SU-DHL-6 (cell line): ENCODE results near the gene CPNE4.

Experiments used
- H2AFZ ChIP-seq: fragments of 200-600 bp; sonication (generic); 2 replicates; pipeline ENCODE4 v1.6.1; 2014; ENCODE audit warnings: low read depth, mild to moderate bottlenecking, moderate library complexity, mixed read lengths, antibody characterized with exemption, low read length; ENCODE audit not compliant: severe bottlenecking
- H3F3A ChIP-seq: fragments of 200-600 bp; shearing (Covaris generic); 2 replicates; pipeline ENCODE4 v1.6.0; 2016; ENCODE audit warnings: antibody characterized with exemption, mild to moderate bottlenecking; ENCODE audit not compliant: insufficient read depth
- H3K27ac ChIP-seq: fragments of 200-600 bp; sonication (generic); 2 replicates; pipeline ENCODE4 v1.5.1; 2016; ENCODE audit warnings: low read depth, mild to moderate bottlenecking, low read length, moderate library complexity, mixed read lengths
- H3K27me3 ChIP-seq: fragments of 200-600 bp; sonication (generic), shearing (Covaris generic); 2 replicates; pipeline ENCODE4 v1.6.0; 2014; ENCODE audit warnings: mild to moderate bottlenecking, low read length
- H3K36me3 ChIP-seq: fragments of 200-600 bp; sonication (generic); 2 replicates; pipeline ENCODE4 v1.6.1; 2014; ENCODE audit warnings: mild to moderate bottlenecking, low read length, mixed read lengths
- H3K4me2 ChIP-seq: fragments of 300-600, 200-600 bp; shearing (Covaris generic), sonication (generic); 2 replicates; pipeline ENCODE4 v1.6.0; 2014; ENCODE audit warnings: low read length, low read depth, mild to moderate bottlenecking; ENCODE audit not compliant: poor library complexity, severe bottlenecking
- H3K4me3 ChIP-seq: fragments of 200-600 bp; sonication (generic); 2 replicates; pipeline ENCODE4 v1.5.1; 2014; ENCODE audit warnings: antibody characterized with exemption, low read length, mild to moderate bottlenecking, mixed read lengths; ENCODE audit not compliant: insufficient read depth, poor library complexity, severe bottlenecking
- H3K79me2 ChIP-seq: fragments of 200-600 bp; sonication (generic); 2 replicates; pipeline ENCODE4 v1.6.1; 2014; ENCODE audit warnings: mild to moderate bottlenecking, low read length, moderate library complexity; ENCODE audit not compliant: insufficient read depth
- H3K9ac ChIP-seq: fragments of 200-600 bp; sonication (generic); 2 replicates; pipeline ENCODE4 v1.7.0; 2014; ENCODE audit warnings: mild to moderate bottlenecking, low read length
- H3K9me2 ChIP-seq: fragments of 200-600 bp; sonication (generic); replicated peaks from 2 replicates; pipeline ENCODE4 v1.6.1; 2014; ENCODE audit warnings: low read length; ENCODE audit not compliant: insufficient read depth
- H3K9me3 ChIP-seq: fragments of 200-600 bp; sonication (generic); 2 replicates; pipeline ENCODE4 v1.6.1; 2014; ENCODE audit warnings: low read length, mixed read lengths; ENCODE audit not compliant: insufficient read depth
- H4K20me1 ChIP-seq: fragments of 200-600 bp; sonication (generic); 2 replicates; pipeline ENCODE4 v1.6.1; 2014; ENCODE audit warnings: low read depth, mild to moderate bottlenecking, antibody characterized with exemption, low read length, moderate library complexity, mixed read lengths
- EZH2phosphoT487 ChIP-seq: fragments of 200-600 bp; sonication (generic), shearing (Covaris generic); conservative IDR thresholded peaks from 2 replicates; pipeline ENCODE4 v1.6.1; 2018; ENCODE audit warnings: mild to moderate bottlenecking, antibody characterized with exemption, low read length, moderate library complexity, mixed read lengths
- TF ChIP-seq, protein P1 (sequence below): fragments of 200-600 bp; sonication (generic); IDR thresholded peaks from one replicate; pipeline ENCODE4 v1.5.1; 2017; ENCODE audit warnings: antibody characterized with exemption, mild to moderate bottlenecking, low read length, moderate library complexity; ENCODE audit not compliant: insufficient read depth, poor library complexity, severe bottlenecking

Gene CPNE4

DNA sequence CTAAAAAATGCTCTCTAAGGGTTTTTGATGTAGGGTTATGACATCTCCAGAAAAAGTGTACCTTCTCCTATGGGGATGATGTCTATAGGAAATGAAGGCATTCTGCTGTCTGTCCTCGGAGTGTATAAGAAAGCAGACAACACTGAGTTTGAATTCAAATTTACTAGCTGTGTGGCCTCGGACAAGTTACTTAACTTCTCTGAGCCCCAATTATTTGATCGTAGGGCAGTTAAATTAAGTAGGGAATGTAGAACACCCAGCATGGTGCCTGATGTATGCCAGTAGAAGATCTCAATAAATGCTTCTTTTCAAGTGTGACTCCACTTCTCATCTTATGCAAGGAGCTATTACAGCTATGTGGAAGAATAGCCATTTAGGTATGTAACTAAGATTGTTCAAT lies 184.6 kb downstream of the CPNE4 start:
- Histone ChIP-seq H3K9me2 (0 out of 2 replicates have a peak, but pooled peaks cover 3% of the 10 kb centered on the region), H3K27ac (no peak overlapping the region), H3K79me2 (no peaks in the 10 kb centered on the region), H3K36me3 (no peaks in the 10 kb centered on the region), H4K20me1 (no peaks in the 10 kb centered on the region), H3K4me2 (no peak overlapping the region), H3K9me3 (no peaks in the 10 kb centered on the region), H3K9ac (no peak overlapping the region), H2AFZ (no peak overlapping the region), H3F3A (no peaks in the 10 kb centered on the region), H3K4me3 (no peak overlapping the region), H3K27me3 (no peaks in the 10 kb centered on the region)
- TF ChIP-seq EZH2phosphoT487: no peak
- TF ChIP-seq, protein P1, sequence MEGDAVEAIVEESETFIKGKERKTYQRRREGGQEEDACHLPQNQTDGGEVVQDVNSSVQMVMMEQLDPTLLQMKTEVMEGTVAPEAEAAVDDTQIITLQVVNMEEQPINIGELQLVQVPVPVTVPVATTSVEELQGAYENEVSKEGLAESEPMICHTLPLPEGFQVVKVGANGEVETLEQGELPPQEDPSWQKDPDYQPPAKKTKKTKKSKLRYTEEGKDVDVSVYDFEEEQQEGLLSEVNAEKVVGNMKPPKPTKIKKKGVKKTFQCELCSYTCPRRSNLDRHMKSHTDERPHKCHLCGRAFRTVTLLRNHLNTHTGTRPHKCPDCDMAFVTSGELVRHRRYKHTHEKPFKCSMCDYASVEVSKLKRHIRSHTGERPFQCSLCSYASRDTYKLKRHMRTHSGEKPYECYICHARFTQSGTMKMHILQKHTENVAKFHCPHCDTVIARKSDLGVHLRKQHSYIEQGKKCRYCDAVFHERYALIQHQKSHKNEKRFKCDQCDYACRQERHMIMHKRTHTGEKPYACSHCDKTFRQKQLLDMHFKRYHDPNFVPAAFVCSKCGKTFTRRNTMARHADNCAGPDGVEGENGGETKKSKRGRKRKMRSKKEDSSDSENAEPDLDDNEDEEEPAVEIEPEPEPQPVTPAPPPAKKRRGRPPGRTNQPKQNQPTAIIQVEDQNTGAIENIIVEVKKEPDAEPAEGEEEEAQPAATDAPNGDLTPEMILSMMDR: no peak

DNA sequence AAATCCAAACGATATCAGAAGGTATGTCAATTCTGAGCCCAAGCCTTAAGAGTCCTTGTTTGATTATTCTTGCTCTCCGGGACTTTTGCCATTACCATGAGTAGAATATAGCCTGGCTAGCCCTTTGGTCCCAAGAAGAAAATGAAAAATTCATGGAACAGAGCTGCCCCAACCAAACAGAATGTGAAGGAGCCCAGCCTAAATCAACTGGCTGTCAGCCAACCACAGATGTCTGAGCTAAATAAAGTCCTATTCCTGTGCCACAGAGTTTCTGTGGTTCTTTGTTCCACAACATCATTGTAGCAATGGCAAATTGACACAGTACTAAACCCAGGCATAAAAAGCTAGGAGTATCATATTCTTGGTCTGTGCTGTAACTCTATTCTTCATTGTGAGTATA lies 185.2 kb downstream of the CPNE4 start:
- Histone ChIP-seq H3K27me3 (no peaks in the 10 kb centered on the region), H3K36me3 (no peaks in the 10 kb centered on the region), H2AFZ (no peak overlapping the region), H3K27ac (no peak overlapping the region), H3K4me3 (no peak overlapping the region), H3K79me2 (no peaks in the 10 kb centered on the region), H3K4me2 (no peak overlapping the region), H3F3A (no peaks in the 10 kb centered on the region), H4K20me1 (no peaks in the 10 kb centered on the region), H3K9me3 (no peaks in the 10 kb centered on the region), H3K9me2 (0 out of 2 replicates have a peak, but pooled peaks cover 3% of the 10 kb centered on the region), H3K9ac (no peak overlapping the region)
- TF ChIP-seq, protein P1: no peak
- no peak for TF ChIP-seq EZH2phosphoT487

DNA sequence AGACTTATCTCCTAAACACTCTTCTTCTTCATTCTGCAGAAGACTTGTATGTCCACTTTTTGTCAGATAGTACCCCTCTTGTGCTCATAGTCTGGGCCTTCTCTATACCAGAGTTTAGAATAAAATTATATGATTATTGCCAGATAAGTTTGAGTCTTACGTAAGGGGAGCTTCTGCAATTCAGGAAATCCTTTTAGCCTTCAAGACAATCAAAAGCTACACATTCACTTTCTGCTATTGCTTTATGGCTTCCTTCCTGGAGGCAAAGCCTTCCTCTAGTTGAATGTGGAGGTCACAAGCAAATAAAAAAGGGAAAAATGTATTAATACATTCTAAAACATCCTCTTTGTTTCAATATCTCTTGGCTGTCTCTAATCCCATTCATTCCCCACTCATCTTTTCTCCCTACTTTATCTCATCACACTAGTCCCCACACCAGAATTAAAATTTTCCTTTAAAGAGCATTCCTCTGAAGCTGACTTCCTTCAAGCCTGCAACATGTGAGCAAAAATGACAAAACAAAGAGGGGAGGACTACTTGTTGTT lies 186.8 kb downstream of the CPNE4 start:
- TF ChIP-seq, protein P1: no peak
- TF ChIP-seq EZH2phosphoT487: no peak
- Histone ChIP-seq H4K20me1 (no peaks in the 10 kb centered on the region), H3K36me3 (no peaks in the 10 kb centered on the region), H3K27me3 (no peaks in the 10 kb centered on the region), H2AFZ (no peak overlapping the region), H3K27ac (no peak overlapping the region), H3K79me2 (no peaks in the 10 kb centered on the region), H3K9ac (no peak overlapping the region), H3K4me3 (no peak overlapping the region), H3K4me2 (no peak overlapping the region), H3K9me2 (0 out of 2 replicates have a peak, but pooled peaks cover 3% of the 10 kb centered on the region), H3K9me3 (no peaks in the 10 kb centered on the region), H3F3A (no peaks in the 10 kb centered on the region)
